ENCODE data around the gene ENKD1. TPM values are rescaled to one million over a fixed set of nuclear protein-coding genes. Genes with fewer than 3 reads are reported as not detected.
A peak's percentile ranks its signal among the peaks of the same experiment; 100 is the strongest.

Gene ENKD1
- total and polyA plus RNA-seq, 2 of the 13 experiments (the other 11 are each of a cell fraction or from before 2014, with no cell fraction given): 10.8 to 20.8 TPM

- TF ChIP-seq, protein P1, sequence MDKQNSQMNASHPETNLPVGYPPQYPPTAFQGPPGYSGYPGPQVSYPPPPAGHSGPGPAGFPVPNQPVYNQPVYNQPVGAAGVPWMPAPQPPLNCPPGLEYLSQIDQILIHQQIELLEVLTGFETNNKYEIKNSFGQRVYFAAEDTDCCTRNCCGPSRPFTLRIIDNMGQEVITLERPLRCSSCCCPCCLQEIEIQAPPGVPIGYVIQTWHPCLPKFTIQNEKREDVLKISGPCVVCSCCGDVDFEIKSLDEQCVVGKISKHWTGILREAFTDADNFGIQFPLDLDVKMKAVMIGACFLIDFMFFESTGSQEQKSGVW (CRISPR knock-in tag; IDR thresholded peaks at IDR 0.05; ENCODE audit: borderline replicate concordance): peak; percentile 60; the same call in 1 of the 2 replicates
- TF ChIP-seq RBAK (CRISPR knock-in tag; IDR thresholded peaks at IDR 0.05) (no peak), SNRNP70 (IDR thresholded peaks at IDR 0.05; ENCODE audit: low read depth, low read length) (no peak), ZBTB20 (CRISPR knock-in tag; IDR thresholded peaks at IDR 0.05; ENCODE audit: borderline replicate concordance, low read depth) (0 out of 2 replicates have a peak, but pooled peaks have one; percentile 81), ZNF383 (CRISPR knock-in tag; IDR thresholded peaks at IDR 0.05; ENCODE audit: borderline replicate concordance) (peak; percentile 88; the same call in 1 of the 2 replicates), ZNF879 (CRISPR knock-in tag; IDR thresholded peaks at IDR 0.05) (peak; percentile 89; the same call in 1 of the 2 replicates), ZNF292 (CRISPR knock-in tag; IDR thresholded peaks at IDR 0.05; ENCODE audit: borderline replicate concordance, low read depth) (peak; percentile 14), HBP1 (CRISPR knock-in tag; IDR thresholded peaks at IDR 0.05; ENCODE audit: low read depth) (peak; percentile 55; the same call in 1 of the 2 replicates), ZNF232 (CRISPR knock-in tag; IDR thresholded peaks at IDR 0.05; ENCODE audit: borderline replicate concordance) (peak; percentile 25; the same call in 1 of the 2 replicates), MEIS1 (CRISPR knock-in tag; IDR thresholded peaks at IDR 0.05; ENCODE audit: borderline replicate concordance) (peak; percentile 49; the same call in 1 of the 2 replicates), MAZ (IDR thresholded peaks at IDR 0.05; ENCODE audit: borderline replicate concordance, low read depth, low read length) (peak; percentile 74), MAZ (CRISPR knock-in tag; IDR thresholded peaks at IDR 0.05; ENCODE audit: low read depth) (peak; percentile 18; the same call in 1 of the 2 replicates), HOXA9 (CRISPR knock-in tag; IDR thresholded peaks at IDR 0.05; ENCODE audit: borderline replicate concordance) (peak; percentile 60; the same call in 1 of the 2 replicates), ZSCAN21 (CRISPR knock-in tag; IDR thresholded peaks at IDR 0.05; ENCODE audit: borderline replicate concordance) (peak; percentile 89), POLR2G (IDR thresholded peaks at IDR 0.05; ENCODE audit: low read depth, low read length) (peak; percentile 87), USF2 (IDR thresholded peaks at IDR 0.05; ENCODE audit: low read depth, low read length) (no peak), USF2 (CRISPR knock-in tag; IDR thresholded peaks at IDR 0.05; ENCODE audit: borderline replicate concordance) (peak; percentile 33; the same call in 1 of the 2 replicates), REXO4 (CRISPR knock-in tag; IDR thresholded peaks at IDR 0.05; ENCODE audit: borderline replicate concordance) (no peak), ZNF570 (CRISPR knock-in tag; IDR thresholded peaks at IDR 0.05; ENCODE audit: borderline replicate concordance) (0 out of 2 replicates have a peak, but pooled peaks have one; percentile 76)
- TF ChIP-seq, protein P2, sequence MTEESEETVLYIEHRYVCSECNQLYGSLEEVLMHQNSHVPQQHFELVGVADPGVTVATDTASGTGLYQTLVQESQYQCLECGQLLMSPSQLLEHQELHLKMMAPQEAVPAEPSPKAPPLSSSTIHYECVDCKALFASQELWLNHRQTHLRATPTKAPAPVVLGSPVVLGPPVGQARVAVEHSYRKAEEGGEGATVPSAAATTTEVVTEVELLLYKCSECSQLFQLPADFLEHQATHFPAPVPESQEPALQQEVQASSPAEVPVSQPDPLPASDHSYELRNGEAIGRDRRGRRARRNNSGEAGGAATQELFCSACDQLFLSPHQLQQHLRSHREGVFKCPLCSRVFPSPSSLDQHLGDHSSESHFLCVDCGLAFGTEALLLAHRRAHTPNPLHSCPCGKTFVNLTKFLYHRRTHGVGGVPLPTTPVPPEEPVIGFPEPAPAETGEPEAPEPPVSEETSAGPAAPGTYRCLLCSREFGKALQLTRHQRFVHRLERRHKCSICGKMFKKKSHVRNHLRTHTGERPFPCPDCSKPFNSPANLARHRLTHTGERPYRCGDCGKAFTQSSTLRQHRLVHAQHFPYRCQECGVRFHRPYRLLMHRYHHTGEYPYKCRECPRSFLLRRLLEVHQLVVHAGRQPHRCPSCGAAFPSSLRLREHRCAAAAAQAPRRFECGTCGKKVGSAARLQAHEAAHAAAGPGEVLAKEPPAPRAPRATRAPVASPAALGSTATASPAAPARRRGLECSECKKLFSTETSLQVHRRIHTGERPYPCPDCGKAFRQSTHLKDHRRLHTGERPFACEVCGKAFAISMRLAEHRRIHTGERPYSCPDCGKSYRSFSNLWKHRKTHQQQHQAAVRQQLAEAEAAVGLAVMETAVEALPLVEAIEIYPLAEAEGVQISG (CRISPR knock-in tag; IDR thresholded peaks at IDR 0.05): peak; percentile 51; the same call in 1 of the 2 replicates
Measured at GRCh38 chr16:67659675-67660563, 6.6 kb downstream of the ENKD1 start, which contains the start of gene ACD (continued).

All from HepG2 (cell line).